ENCODE data around the gene SLITRK2. TPM values are rescaled to one million over a fixed set of nuclear protein-coding genes. Genes with fewer than 3 reads are reported as not detected.

Gene SLITRK2
- total RNA-seq (2014; rRNA removed; shearing (Covaris generic)) = 0.69 and 1.1 TPM in 2 replicates
- 2.6 and 4.2 TPM in 2 replicates for polyA plus RNA-seq (2015; cell fraction: cytosol; rRNA removed)
- 7.6 and 11.3 TPM in 2 replicates for polyA plus RNA-seq (2015; cell fraction: nucleus; rRNA removed)

- peak; percentile 18 for DNase-seq (ENCODE audit: low read depth, low spot score)
- in situ Hi-C loops (cut with HindIII; ENCODE audit: low pct_unique_long_range_greater_than_20kb, low sequenced_read_pairs) = no loop called here
Measured at GRCh38 chrX:145817331-145818185, at the start of gene SLITRK2. TSS of gene SLITRK2 (plus strand) at chrX:145817829. CDS start at chrX:145822426, 4,597 bp downstream.

- DNase-seq (ENCODE audit: low read depth, low spot score) = peak; percentile 62
- in situ Hi-C loops (cut with HindIII; ENCODE audit: low pct_unique_long_range_greater_than_20kb, low sequenced_read_pairs) = no loop called here
Measured at GRCh38 chrX:145773006-145773405, 44.6 kb upstream of the SLITRK2 start.

- DNase-seq (ENCODE audit: low read depth, low spot score) = peak; percentile 45
- in situ Hi-C loops (cut with HindIII; ENCODE audit: low pct_unique_long_range_greater_than_20kb, low sequenced_read_pairs) = no loop called here
Measured at GRCh38 chrX:145792281-145792680, 25.3 kb upstream of the SLITRK2 start.

- in situ Hi-C loops (cut with HindIII; ENCODE audit: low pct_unique_long_range_greater_than_20kb, low sequenced_read_pairs) = no loop called here
- DNase-seq (ENCODE audit: low read depth, low spot score) = no peak
Measured at GRCh38 chrX:145803508-145803907, 14.1 kb upstream of the SLITRK2 start.

- in situ Hi-C loops (cut with HindIII; ENCODE audit: low pct_unique_long_range_greater_than_20kb, low sequenced_read_pairs) = no loop called here
- DNase-seq (ENCODE audit: low read depth, low spot score) = no peak
Measured at GRCh38 chrX:145813081-145813480, 4.5 kb upstream of the SLITRK2 start.

- DNase-seq (ENCODE audit: low read depth, low spot score) = no peak
- in situ Hi-C loops (cut with HindIII; ENCODE audit: low pct_unique_long_range_greater_than_20kb, low sequenced_read_pairs) = no loop called here
Measured at GRCh38 chrX:145816601-145817315, 871 bp upstream of the SLITRK2 start.

GRCh38 chrX:145818186-145819113 is 821 bp downstream of the SLITRK2 start:
- no peak for DNase-seq (ENCODE audit: low read depth, low spot score)
- in situ Hi-C loops (cut with HindIII; ENCODE audit: low pct_unique_long_range_greater_than_20kb, low sequenced_read_pairs) = no loop called here

GRCh38 chrX:145820825-145821224 is 3.2 kb downstream of the SLITRK2 start:
- DNase-seq (ENCODE audit: low read depth, low spot score) = no peak
- in situ Hi-C loops (cut with HindIII; ENCODE audit: low pct_unique_long_range_greater_than_20kb, low sequenced_read_pairs) = no loop called here

GRCh38 chrX:145821291-145821897 is 3.8 kb downstream of the SLITRK2 start:
- no peak for DNase-seq (ENCODE audit: low read depth, low spot score)
- in situ Hi-C loops (cut with HindIII; ENCODE audit: low pct_unique_long_range_greater_than_20kb, low sequenced_read_pairs) = no loop called here

- in situ Hi-C loops (cut with HindIII; ENCODE audit: low pct_unique_long_range_greater_than_20kb, low sequenced_read_pairs) = no loop called here
- no peak for DNase-seq (ENCODE audit: low read depth, low spot score)
Measured at GRCh38 chrX:145821898-145822571, 4.4 kb downstream of the SLITRK2 start.

GRCh38 chrX:145823132-145823531 is 5.5 kb downstream of the SLITRK2 start:
- no peak for DNase-seq (ENCODE audit: low read depth, low spot score)
- in situ Hi-C loops (cut with HindIII; ENCODE audit: low pct_unique_long_range_greater_than_20kb, low sequenced_read_pairs) = no loop called here

- in situ Hi-C loops (cut with HindIII; ENCODE audit: low pct_unique_long_range_greater_than_20kb, low sequenced_read_pairs) = no loop called here
Measured at GRCh38 chrX:145825896-145826295, 8.3 kb downstream of the SLITRK2 start.

GRCh38 chrX:145826466-145826865 is 8.8 kb downstream of the SLITRK2 start:
- no peak for DNase-seq (ENCODE audit: low read depth, low spot score)
- in situ Hi-C loops (cut with HindIII; ENCODE audit: low pct_unique_long_range_greater_than_20kb, low sequenced_read_pairs) = no loop called here

More at GRCh38 chrX:145825896-145826295, 8.3 kb downstream of the SLITRK2 start:
- peak; percentile 65 for DNase-seq (ENCODE audit: low read depth, low spot score)

- in situ Hi-C loops (cut with HindIII; ENCODE audit: low pct_unique_long_range_greater_than_20kb, low sequenced_read_pairs) = no loop called here
- no peak for DNase-seq (ENCODE audit: low read depth, low spot score)
Measured at GRCh38 chrX:145832796-145833195, 15.2 kb downstream of the SLITRK2 start.

- in situ Hi-C loops (cut with HindIII; ENCODE audit: low pct_unique_long_range_greater_than_20kb, low sequenced_read_pairs) = no loop called here
- DNase-seq (ENCODE audit: low read depth, low spot score) = no peak
Measured at GRCh38 chrX:145840531-145840930, 22.9 kb downstream of the SLITRK2 start.

GRCh38 chrX:145843146-145843904 is 25.7 kb downstream of the SLITRK2 start:
- in situ Hi-C loops (cut with HindIII; ENCODE audit: low pct_unique_long_range_greater_than_20kb, low sequenced_read_pairs) = no loop called here
- peak; percentile 79 for DNase-seq (ENCODE audit: low read depth, low spot score)
